IMR-90 (cell line): Measurements from ENCODE around the gene NFYC. TPM values are rescaled to one million over a fixed set of nuclear protein-coding genes. Genes with fewer than 3 reads are reported as not detected.

ENCODE experiments used
- ATAC-seq: fragments of 200-7000 bp; cut with Tn5 transposase; 2 replicates; pipeline ENCODE4 v1.9.1; 2020; ENCODE audit warnings: low read depth, mild to moderate bottlenecking, moderate library complexity
- BruUV-seq: library from RNA; stranded (reverse); fragments of 400-500 nt; replicated peaks from 2 replicates; lab custom pipeline; 2021; lab: Mats Ljungman, UMichigan
- CTCF ChIA-PET: fragments of 300-600 bp; formaldehyde crosslinking; extraction: SDS; loops from one replicate; lab custom pipeline; 2021; ENCODE audit warnings: antibody characterized with exemption; lab: Yijun Ruan, JAX
- POLR2A ChIA-PET: fragments of 300-600 bp; sonication (Branson Sonifier 250); formaldehyde crosslinking; loops from one replicate; lab custom pipeline; 2022; ENCODE audit warnings: antibody characterized with exemption; ENCODE audit not compliant: unreplicated experiment; lab: Charles Lee
- DNase-seq: peaks from one replicate; pipeline ENCODE4 v3.0.0; 2013
- H2AFZ ChIP-seq: replicated peaks from 2 replicates; pipeline ENCODE3; 2013; ENCODE audit warnings: low read length, mild to moderate bottlenecking; ENCODE audit not compliant: poor library complexity
- H2AK5ac ChIP-seq: 2 replicates; pipeline ENCODE4 v1.6.1; 2013; ENCODE audit warnings: low read depth, low read length, inconsistent platforms
- H2AK9ac ChIP-seq: replicated peaks from 2 replicates; pipeline ENCODE3; 2013; ENCODE audit warnings: mild to moderate bottlenecking, low read depth, low read length, moderate library complexity; ENCODE audit not compliant: poor library complexity
- H2BK120ac ChIP-seq: 2 replicates; pipeline ENCODE4 v1.6.1; 2013; ENCODE audit warnings: low read depth, low read length, inconsistent platforms
- H2BK15ac ChIP-seq: 3 replicates; pipeline ENCODE4 v1.6.1; 2013; ENCODE audit warnings: low read depth, low read length, inconsistent platforms
- H2BK20ac ChIP-seq: 2 replicates; pipeline ENCODE4 v1.6.1; 2013; ENCODE audit warnings: low read depth, mild to moderate bottlenecking, inconsistent platforms, low read length, moderate library complexity
- H2BK5ac ChIP-seq: 2 replicates; pipeline ENCODE4 v1.6.1; 2013; ENCODE audit warnings: mild to moderate bottlenecking, low read depth, low read length, inconsistent platforms; ENCODE audit not compliant: poor library complexity, severe bottlenecking
- H3K14ac ChIP-seq: replicated peaks from 2 replicates; pipeline ENCODE4 v1.6.1; 2013; ENCODE audit warnings: low read depth, low read length, inconsistent platforms
- H3K18ac ChIP-seq: 2 replicates; pipeline ENCODE4 v1.6.1; 2013; ENCODE audit warnings: low read depth, low read length, control low read depth
- H3K23ac ChIP-seq: 2 replicates; pipeline ENCODE4 v1.6.1; 2013; ENCODE audit warnings: low read depth, low read length, inconsistent platforms
- H3K27ac ChIP-seq: 2 replicates; pipeline ENCODE4 v1.5.1; 2013; ENCODE audit warnings: mild to moderate bottlenecking, control low read depth, low read length; ENCODE audit not compliant: insufficient read depth
- H3K27me3 ChIP-seq: 2 replicates; pipeline ENCODE4 v1.6.1; 2013; ENCODE audit warnings: low read length; ENCODE audit not compliant: control insufficient read depth, insufficient read depth
- H3K36me3 ChIP-seq: 2 replicates; pipeline ENCODE4 v1.6.1; 2013; ENCODE audit warnings: low read length, mixed read lengths; ENCODE audit not compliant: control insufficient read depth, insufficient read depth
- H3K4ac ChIP-seq: 2 replicates; pipeline ENCODE4 v1.6.1; 2013; ENCODE audit warnings: low read depth, low read length, inconsistent platforms
- H3K4me1 ChIP-seq: 2 replicates; pipeline ENCODE4 v1.6.1; 2013; ENCODE audit warnings: low read length, mixed read lengths; ENCODE audit not compliant: control insufficient read depth, insufficient read depth
- H3K4me2 ChIP-seq: 2 replicates; pipeline ENCODE4 v1.6.1; 2013; ENCODE audit warnings: low read depth, mild to moderate bottlenecking, control low read depth, low read length, moderate library complexity
- H3K4me3 ChIP-seq: 2 replicates; pipeline ENCODE4 v1.5.1; 2013; ENCODE audit warnings: low read depth, mild to moderate bottlenecking, control low read depth, low read length, moderate library complexity; ENCODE audit not compliant: insufficient read depth
- H3K56ac ChIP-seq: 2 replicates; pipeline ENCODE4 v1.6.1; 2013; ENCODE audit warnings: low read length, inconsistent platforms; ENCODE audit not compliant: insufficient read depth; ENCODE audit errors: extremely low read depth
- H3K79me1 ChIP-seq, 2 experiments: 2 replicates each; pipeline ENCODE4 v1.6.1; 2013; ENCODE audit warnings: low read length in 2 of 2, inconsistent platforms in 1 of 2, low read depth in 1 of 2
- H3K9ac ChIP-seq: 2 replicates; pipeline ENCODE4 v1.6.1; 2013; ENCODE audit warnings: low read depth, low read length, control low read depth
- H3K9me1 ChIP-seq: 2 replicates; pipeline ENCODE4 v1.6.1; 2013; ENCODE audit warnings: low read length, inconsistent platforms; ENCODE audit not compliant: insufficient read depth
- H3K9me3 ChIP-seq: 2 replicates; pipeline ENCODE4 v1.6.1; 2013; ENCODE audit warnings: low read length; ENCODE audit not compliant: control insufficient read depth, insufficient read depth
- H4K20me1 ChIP-seq: 2 replicates; pipeline ENCODE4 v1.6.1; 2013; ENCODE audit warnings: low read length, inconsistent platforms; ENCODE audit not compliant: insufficient read depth
- H4K5ac ChIP-seq: 2 replicates; pipeline ENCODE4 v1.6.1; 2013; ENCODE audit warnings: mild to moderate bottlenecking, low read depth, low read length, control low read depth
- H4K8ac ChIP-seq, 2 experiments: 2 replicates each; pipeline ENCODE4 v1.6.1; 2013; ENCODE audit warnings: low read depth in 2 of 2, low read length in 2 of 2, control low read depth in 1 of 2, inconsistent platforms in 1 of 2
- H4K91ac ChIP-seq: 2 replicates; pipeline ENCODE4 v1.6.1; 2013; ENCODE audit warnings: low read depth, low read length, inconsistent platforms; ENCODE audit not compliant: insufficient read depth
- BHLHE40 ChIP-seq: fragments of 150-350 bp; IDR thresholded peaks from 2 replicates; pipeline ENCODE4 v1.6.1; 2016; ENCODE audit warnings: mild to moderate bottlenecking, low read depth, low read length
- CEBPB ChIP-seq: IDR thresholded peaks from 2 replicates; pipeline ENCODE4 v1.6.1; 2012; ENCODE audit warnings: low read depth, low read length, improper control_type of control experiment
- NFE2L2 ChIP-seq: fragments of 150-350 bp; IDR thresholded peaks from 2 replicates; pipeline ENCODE4 v1.6.1; 2016; ENCODE audit warnings: low read depth, mild to moderate bottlenecking, low read length
- POLR2A ChIP-seq: IDR thresholded peaks from 2 replicates; pipeline ENCODE4 v1.6.1; 2012; ENCODE audit warnings: mild to moderate bottlenecking, low read depth, low read length
- RCOR1 ChIP-seq: IDR thresholded peaks from 2 replicates; pipeline ENCODE4 v1.6.1; 2012; ENCODE audit warnings: mild to moderate bottlenecking, low read length, improper control_type of control experiment; ENCODE audit not compliant: insufficient replicate concordance
- RFX5 ChIP-seq: IDR thresholded peaks from 2 replicates; pipeline ENCODE4 v1.8.0; 2012; ENCODE audit warnings: low read depth, mild to moderate bottlenecking, low read length, moderate library complexity
- WGBS, 2 experiments: methylation state at CpG; one replicate each; pipeline versions ENCODE4 v1.1.5 to v1.1.7; 2013; ENCODE audit warnings: missing lambda C conversion rate in 2 of 2; ENCODE audit not compliant: insufficient read length in 1 of 2; ENCODE audit errors: extremely low coverage in 2 of 2; 5-methylcytosine and 5-hydroxymethylcytosine counted together
- dilution Hi-C: fragments of 300-500 bp; cut with HindIII; formaldehyde crosslinking; loops from one replicate; pipeline ENCODE4 v1.14.3; 2018; ENCODE audit warnings: low sequenced_read_pairs; ENCODE audit not compliant: unreplicated experiment
- in situ Hi-C: fragments of 300-500 bp; cut with MboI; formaldehyde crosslinking; loops from 3 replicates; pipeline ENCODE4 v1.14.3; 2019; ENCODE audit warnings: low sequenced_read_pairs, inconsistent platforms, mixed read lengths
- intact Hi-C: fragments of 100-400 bp; cut with micrococcal nuclease; formaldehyde crosslinking; loops from 2 replicates; pipeline ENCODE4 v1.10.0; 2022
- polyA plus RNA-seq, 3 experiments: library from polyadenylated mRNA; depleted of rRNA; stranded (reverse); fragments of >200 nt; gene quantifications; 2 replicates each; pipeline ENCODE4 v1.2.3, GENCODE V29; 2012; ENCODE audit warnings: low replicate concordance in 1 of 3
- total RNA-seq: library from RNA; depleted of rRNA; stranded (reverse); fragments of >200 nt; gene quantifications from 2 replicates; pipeline ENCODE4 v1.2.3, GENCODE V29; 2012
- TF ChIP-seq, protein P1 (sequence below): conservative IDR thresholded peaks from 2 replicates; pipeline ENCODE4 v1.5.1; 2012; ENCODE audit warnings: mild to moderate bottlenecking, low read depth, low read length, improper control_type of control experiment

The NFYC gene
- total and polyA plus RNA-seq, 2 of the 4 experiments (the other 2 are of a cell fraction) = 45.2 to 62.2 TPM

- no peak overlapping the region for H2BK15ac ChIP-seq
- CTCF ChIA-PET = no interaction called here
- no peak overlapping the region for H3K23ac ChIP-seq
- no peak overlapping the region for H2BK20ac ChIP-seq
- H4K5ac ChIP-seq = no peak overlapping the region
- H3K4me2 ChIP-seq = no peak overlapping the region
- intact Hi-C loops = no loop called here
- no peak overlapping the region for H4K8ac ChIP-seq
- no peak overlapping the region for H3K56ac ChIP-seq
- dilution Hi-C loops = no loop called here
- no peak overlapping the region for H3K18ac ChIP-seq
- in situ Hi-C loops = no loop called here
- no peak overlapping the region for H3K4ac ChIP-seq
- no peak overlapping the region for H2AK5ac ChIP-seq
- H4K91ac ChIP-seq = no peak overlapping the region
- H2BK5ac ChIP-seq = no peak overlapping the region
- no peaks in the 10 kb centered on the region for H3K27me3 ChIP-seq
- no peaks in the 10 kb centered on the region; a peak in 1 of 4 replicates for H3K79me1 ChIP-seq
- H2AFZ ChIP-seq = no peak overlapping the region
- no peaks in the 10 kb centered on the region for H4K20me1 ChIP-seq
- WGBS, 2 experiments = no CpG with 5 or more reads among the region's 7 CpGs
- no peak overlapping the region for H3K9ac ChIP-seq
- no peak overlapping the region for H2AK9ac ChIP-seq
- no peaks in the 10 kb centered on the region for H3K9me3 ChIP-seq
- no peak overlapping the region for H3K4me3 ChIP-seq
- no TSS peak for BruUV-seq
- H3K14ac ChIP-seq = no peak overlapping the region
- ATAC-seq (no peak), DNase-seq (no peak)
- peaks cover 51% of the 10 kb centered on the region for H3K36me3 ChIP-seq
- H3K9me1 ChIP-seq = peaks cover 6% of the 10 kb centered on the region; the same call in 1 of the 2 replicates
- no peak overlapping the region for H2BK120ac ChIP-seq
- POLR2A ChIA-PET = no interaction called here
- TF ChIP-seq NFE2L2 (no peak), CEBPB (no peak), RFX5 (no peak), RCOR1 (no peak), BHLHE40 (no peak), POLR2A (no peak)
- TF ChIP-seq, protein P1, sequence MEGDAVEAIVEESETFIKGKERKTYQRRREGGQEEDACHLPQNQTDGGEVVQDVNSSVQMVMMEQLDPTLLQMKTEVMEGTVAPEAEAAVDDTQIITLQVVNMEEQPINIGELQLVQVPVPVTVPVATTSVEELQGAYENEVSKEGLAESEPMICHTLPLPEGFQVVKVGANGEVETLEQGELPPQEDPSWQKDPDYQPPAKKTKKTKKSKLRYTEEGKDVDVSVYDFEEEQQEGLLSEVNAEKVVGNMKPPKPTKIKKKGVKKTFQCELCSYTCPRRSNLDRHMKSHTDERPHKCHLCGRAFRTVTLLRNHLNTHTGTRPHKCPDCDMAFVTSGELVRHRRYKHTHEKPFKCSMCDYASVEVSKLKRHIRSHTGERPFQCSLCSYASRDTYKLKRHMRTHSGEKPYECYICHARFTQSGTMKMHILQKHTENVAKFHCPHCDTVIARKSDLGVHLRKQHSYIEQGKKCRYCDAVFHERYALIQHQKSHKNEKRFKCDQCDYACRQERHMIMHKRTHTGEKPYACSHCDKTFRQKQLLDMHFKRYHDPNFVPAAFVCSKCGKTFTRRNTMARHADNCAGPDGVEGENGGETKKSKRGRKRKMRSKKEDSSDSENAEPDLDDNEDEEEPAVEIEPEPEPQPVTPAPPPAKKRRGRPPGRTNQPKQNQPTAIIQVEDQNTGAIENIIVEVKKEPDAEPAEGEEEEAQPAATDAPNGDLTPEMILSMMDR = no peak
- peaks cover 2% of the 10 kb centered on the region; the same call in 1 of the 2 replicates for H3K4me1 ChIP-seq
- no peak overlapping the region for H3K27ac ChIP-seq
Observed at GRCh38 chr1:40762144-40762923, 70.8 kb downstream of the NFYC start.
